GM18505 (cell line): ENCODE data around the gene CST4.
"Not testable (repeated sequence)": the region's sequence is repeated elsewhere in the genome, so short reads cannot be mapped to it uniquely, and the experiment has no call there.

ENCODE experiments used
- ATAC-seq: cut with Tn5 transposase; IDR thresholded peaks from one replicate; pipeline ENCODE4 v1.9.1; 2021; ENCODE audit not compliant: unreplicated experiment
- POLR2A ChIP-seq: IDR thresholded peaks from 4 replicates; pipeline ENCODE4 v1.6.1; 2011; ENCODE audit warnings: borderline replicate concordance; ENCODE audit not compliant: insufficient read depth, insufficient read length; ENCODE audit errors: extremely low read depth

Gene CST4

DNA sequence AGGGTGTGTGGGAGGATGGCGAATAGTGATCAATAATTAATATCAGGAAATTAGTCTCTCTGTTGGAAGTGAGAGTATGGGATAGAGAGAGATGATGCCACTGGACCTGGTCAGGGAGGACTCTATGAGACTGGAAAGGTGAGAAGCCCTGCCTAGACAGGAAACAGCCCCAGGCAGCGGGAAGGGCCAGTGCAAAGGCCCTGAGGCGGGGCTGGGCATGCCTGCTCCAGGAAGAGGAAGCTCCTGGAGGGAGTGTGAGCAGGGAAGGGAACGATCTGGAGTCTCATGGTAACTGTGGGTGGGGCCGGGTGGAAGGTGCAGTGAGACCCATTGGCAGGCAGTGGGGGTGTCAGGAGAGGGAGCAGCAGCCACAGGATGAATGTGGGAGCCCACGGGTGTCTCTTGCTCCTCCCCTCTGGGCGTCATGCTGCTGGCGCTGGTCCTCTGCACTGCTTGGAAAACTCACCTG, 49.3 kb downstream of the CST4 start:
- TF ChIP-seq POLR2A: no peak
- no peak for ATAC-seq

GRCh38 chr20:23638309-23638708, 50.5 kb downstream of the CST4 start:
- no peak for TF ChIP-seq POLR2A

GRCh38 chr20:23637282-23638221, 51.3 kb downstream of the CST4 start, which contains the start of gene CST3:
CST3 (minus strand) TSS chr20:23637955; CDS start chr20:23637862, 93 bp downstream.
- TF ChIP-seq POLR2A: peak; percentile 74
- peak; percentile 60 for ATAC-seq

More at GRCh38 chr20:23638309-23638708, 50.5 kb downstream of the CST4 start:
- ATAC-seq: no peak

DNA sequence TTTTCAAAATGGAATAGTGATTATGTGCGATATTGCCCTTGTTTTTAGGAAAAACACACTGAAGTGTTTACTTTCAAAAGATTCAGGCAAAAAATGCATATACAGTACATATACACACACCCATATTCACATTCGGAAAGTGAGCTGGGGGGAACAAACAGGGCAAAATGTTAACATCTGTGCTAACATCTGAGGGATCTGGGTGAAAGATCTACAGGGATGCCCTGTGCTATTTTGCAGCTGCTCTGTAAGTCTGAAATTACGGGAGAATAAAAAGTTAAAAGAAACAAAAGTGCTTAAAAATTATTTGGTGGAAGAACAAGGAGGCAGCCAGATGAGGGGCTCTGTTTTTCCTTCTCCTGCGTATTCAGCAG, 51.9 kb downstream of the CST4 start:
- TF ChIP-seq POLR2A: no peak
- ATAC-seq: no peak

DNA sequence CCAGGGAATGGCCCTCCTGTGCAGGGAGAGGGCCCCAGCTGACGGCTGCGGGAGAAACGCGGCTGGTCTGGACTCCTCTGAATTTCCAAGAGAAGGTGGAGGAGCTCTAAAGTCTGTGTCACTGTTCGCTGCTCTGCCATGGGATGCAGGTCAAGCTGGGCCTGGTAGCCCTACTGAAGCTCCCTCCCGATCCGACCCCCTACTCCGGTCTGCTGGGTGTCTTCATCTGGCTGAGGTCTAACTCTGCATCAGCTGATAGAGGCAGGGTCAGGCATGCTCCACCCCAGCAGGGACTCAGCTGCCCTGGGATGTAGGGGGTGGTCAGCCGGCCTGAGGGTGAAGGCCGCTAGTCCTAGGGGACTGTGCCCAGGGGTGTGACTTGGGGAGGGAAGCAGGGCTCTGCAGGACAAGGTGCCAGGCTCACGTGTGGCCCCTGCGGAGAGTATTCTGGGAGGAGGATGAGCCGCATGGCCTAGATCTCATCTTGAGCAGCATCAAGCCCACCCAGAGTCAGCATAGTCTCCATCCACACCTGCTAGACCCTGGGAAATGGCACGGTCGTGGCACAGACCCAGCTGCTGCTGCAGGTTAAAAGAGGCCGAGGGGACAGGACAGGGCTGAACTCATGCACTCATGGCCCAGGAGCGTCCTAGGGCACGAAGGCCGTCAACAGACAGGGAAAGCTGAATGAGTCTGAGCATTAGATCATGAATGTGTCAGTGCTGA, 52.5 kb downstream of the CST4 start:
- TF ChIP-seq POLR2A: no peak
- ATAC-seq: no peak

GRCh38 chr20:23635768-23636090, 53.1 kb downstream of the CST4 start:
- not testable (repeated sequence) for ATAC-seq
